ENCODE data around the gene NXPH3.

Gene NXPH3

DNA sequence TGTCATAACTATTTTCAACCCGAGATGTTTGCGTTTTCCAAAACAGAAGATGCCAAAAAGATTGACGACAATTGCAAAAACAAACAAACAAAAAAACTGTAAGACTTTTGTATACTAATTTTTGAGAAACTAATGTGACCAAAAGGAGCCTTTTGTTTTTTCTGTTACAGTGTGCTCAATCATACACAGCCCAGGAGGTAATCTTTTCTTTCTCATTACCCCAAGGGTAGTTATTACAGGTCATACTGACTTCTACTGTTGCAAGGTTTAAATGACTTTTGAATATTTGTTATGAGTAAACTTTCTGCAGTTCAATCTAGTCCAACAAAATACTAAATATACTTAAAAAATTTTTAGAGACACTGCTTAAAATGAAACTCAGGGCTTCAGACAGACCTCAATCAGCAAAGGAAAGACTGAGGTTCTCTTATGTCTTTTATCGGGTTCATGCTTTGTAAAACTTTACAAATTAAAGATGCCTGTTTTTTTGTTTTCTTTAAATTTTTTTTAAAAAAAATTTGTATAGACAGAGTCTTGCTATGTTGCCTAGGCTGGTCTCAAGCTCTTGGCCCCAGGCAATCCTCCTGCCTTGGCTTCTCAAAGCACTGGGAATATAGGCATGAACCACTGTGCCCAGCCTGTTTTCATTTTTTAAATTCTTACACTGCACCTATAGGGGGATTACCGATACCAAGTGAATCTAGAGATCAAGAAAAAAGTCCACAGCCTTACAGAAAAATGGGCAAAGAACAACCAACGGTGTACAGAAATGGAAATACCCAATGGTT is 54.6 kb downstream of the NXPH3 start:
- DNase-seq = no peak

DNA sequence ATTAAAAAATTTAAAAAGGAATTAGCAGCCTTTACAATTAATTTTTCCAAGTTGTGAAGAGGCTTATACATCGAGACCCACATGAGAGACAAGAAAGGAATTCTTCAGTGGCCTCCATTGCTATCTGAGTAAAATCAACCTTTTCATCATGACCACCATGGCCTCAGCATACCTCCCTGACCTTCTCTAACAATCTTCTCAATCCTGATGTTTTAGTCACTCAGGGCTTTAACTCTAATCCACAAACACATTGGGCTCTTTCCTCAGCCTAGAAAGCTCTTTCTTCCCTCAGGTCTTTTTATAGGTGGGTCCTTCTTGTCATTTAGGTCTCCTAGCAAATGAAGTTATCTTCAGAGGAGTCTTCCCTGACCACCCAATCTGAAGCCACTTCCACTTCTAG is 55.8 kb downstream of the NXPH3 start:
- DNase-seq = no peak

Data from NCI-H1092 (cell line).